ENCODE measurements around the gene WNT3A.
"Not testable (repeated sequence)": the region's sequence is repeated elsewhere in the genome, so short reads cannot be mapped to it uniquely, and the experiment has no call there.

Gene WNT3A

GRCh38 chr1:228018961-228019721 lies 12.3 kb downstream of the WNT3A start:
- no peak for DNase-seq (ENCODE audit: low read depth)
- no peak overlapping the region for H3K4me3 ChIP-seq (ENCODE audit: low read depth, low read length)
- TF ChIP-seq CTCF (IDR thresholded peaks at IDR 0.05; ENCODE audit: low read depth, low read length): no peak
- no peak for TF ChIP-seq POLR2A (IDR thresholded peaks at IDR 0.05; ENCODE audit: extremely low read depth, insufficient read length)
- TF ChIP-seq MYC (IDR thresholded peaks at IDR 0.05; ENCODE audit: low read depth, low read length): no peak
- no peak for TF ChIP-seq MAX (IDR thresholded peaks at IDR 0.05; ENCODE audit: low read depth, low read length)

GRCh38 chr1:228019722-228020083 lies 12.9 kb downstream of the WNT3A start:
- not testable (repeated sequence) for H3K4me3 ChIP-seq (ENCODE audit: low read depth, low read length); DNase-seq (ENCODE audit: low read depth)

- H3K4me3 ChIP-seq (ENCODE audit: low read depth, low read length): no peak overlapping the region
- DNase-seq (ENCODE audit: low read depth): no peak
- TF ChIP-seq POLR2A (IDR thresholded peaks at IDR 0.05; ENCODE audit: extremely low read depth, insufficient read length) (no peak), CTCF (IDR thresholded peaks at IDR 0.05; ENCODE audit: low read depth, low read length) (no peak), MAX (IDR thresholded peaks at IDR 0.05; ENCODE audit: low read depth, low read length) (no peak), MYC (IDR thresholded peaks at IDR 0.05; ENCODE audit: low read depth, low read length) (no peak)
Measured at GRCh38 chr1:228020686-228021354, 14.0 kb downstream of the WNT3A start.

GRCh38 chr1:228021355-228022030 lies 14.7 kb downstream of the WNT3A start:
- no peak overlapping the region for H3K4me3 ChIP-seq (ENCODE audit: low read depth, low read length)
- DNase-seq (ENCODE audit: low read depth): no peak
- TF ChIP-seq MYC (IDR thresholded peaks at IDR 0.05; ENCODE audit: low read depth, low read length) (no peak), POLR2A (IDR thresholded peaks at IDR 0.05; ENCODE audit: extremely low read depth, insufficient read length) (no peak), CTCF (IDR thresholded peaks at IDR 0.05; ENCODE audit: low read depth, low read length) (no peak), MAX (IDR thresholded peaks at IDR 0.05; ENCODE audit: low read depth, low read length) (no peak)

GRCh38 chr1:228022571-228023293 lies 15.9 kb downstream of the WNT3A start:
- H3K4me3 ChIP-seq (ENCODE audit: low read depth, low read length): no peak overlapping the region
- DNase-seq (ENCODE audit: low read depth): no peak
- TF ChIP-seq POLR2A (IDR thresholded peaks at IDR 0.05; ENCODE audit: extremely low read depth, insufficient read length): no peak
- TF ChIP-seq MAX (IDR thresholded peaks at IDR 0.05; ENCODE audit: low read depth, low read length): no peak
- TF ChIP-seq CTCF (IDR thresholded peaks at IDR 0.05; ENCODE audit: low read depth, low read length): no peak
- no peak for TF ChIP-seq MYC (IDR thresholded peaks at IDR 0.05; ENCODE audit: low read depth, low read length)

GRCh38 chr1:228023294-228023639 lies 16.5 kb downstream of the WNT3A start:
- TF ChIP-seq MAX (IDR thresholded peaks at IDR 0.05; ENCODE audit: low read depth, low read length) (no peak), CTCF (IDR thresholded peaks at IDR 0.05; ENCODE audit: low read depth, low read length) (no peak), POLR2A (IDR thresholded peaks at IDR 0.05; ENCODE audit: extremely low read depth, insufficient read length) (no peak), MYC (IDR thresholded peaks at IDR 0.05; ENCODE audit: low read depth, low read length) (no peak)
- no peak overlapping the region for H3K4me3 ChIP-seq (ENCODE audit: low read depth, low read length)
- DNase-seq (ENCODE audit: low read depth): no peak

Measured in NB4 (cell line).